ENCODE measurements around the gene FBXO42. TPM values are rescaled to one million over a fixed set of nuclear protein-coding genes. Genes with fewer than 3 reads are reported as not detected.

FBXO42 gene
- total RNA-seq, 3 donors from 2014 or later: 20.3 to 28.5 (median 26.7) TPM

DNA sequence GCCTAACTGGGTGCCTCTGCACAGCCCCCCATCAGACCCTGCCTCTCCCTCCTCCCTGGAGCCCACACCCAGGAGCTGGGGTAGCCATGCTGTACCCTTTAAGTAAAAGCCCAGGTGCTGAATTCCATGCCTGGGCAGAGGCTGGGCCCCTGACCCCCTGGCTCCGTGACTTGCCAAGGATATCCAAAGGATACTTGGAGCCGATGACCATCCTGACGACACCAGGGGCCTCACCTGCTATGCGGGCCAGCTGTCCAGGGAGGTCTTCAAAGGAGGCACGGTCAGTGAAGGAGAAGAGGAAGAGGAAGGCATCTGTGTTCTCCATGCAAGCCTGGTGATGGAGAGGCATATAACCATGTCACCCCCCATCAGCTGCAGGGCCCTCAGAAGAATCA is 120.0 kb downstream of the FBXO42 start:
- intact Hi-C loops (cut with DNase I; ENCODE audit: low total_unique reads): no loop called here
- DNase-seq (ENCODE audit: low spot score in 2 of 2): no peak
- TF ChIP-seq POLR2A (IDR thresholded peaks at IDR 0.05): no peak
- TF ChIP-seq, protein P1, sequence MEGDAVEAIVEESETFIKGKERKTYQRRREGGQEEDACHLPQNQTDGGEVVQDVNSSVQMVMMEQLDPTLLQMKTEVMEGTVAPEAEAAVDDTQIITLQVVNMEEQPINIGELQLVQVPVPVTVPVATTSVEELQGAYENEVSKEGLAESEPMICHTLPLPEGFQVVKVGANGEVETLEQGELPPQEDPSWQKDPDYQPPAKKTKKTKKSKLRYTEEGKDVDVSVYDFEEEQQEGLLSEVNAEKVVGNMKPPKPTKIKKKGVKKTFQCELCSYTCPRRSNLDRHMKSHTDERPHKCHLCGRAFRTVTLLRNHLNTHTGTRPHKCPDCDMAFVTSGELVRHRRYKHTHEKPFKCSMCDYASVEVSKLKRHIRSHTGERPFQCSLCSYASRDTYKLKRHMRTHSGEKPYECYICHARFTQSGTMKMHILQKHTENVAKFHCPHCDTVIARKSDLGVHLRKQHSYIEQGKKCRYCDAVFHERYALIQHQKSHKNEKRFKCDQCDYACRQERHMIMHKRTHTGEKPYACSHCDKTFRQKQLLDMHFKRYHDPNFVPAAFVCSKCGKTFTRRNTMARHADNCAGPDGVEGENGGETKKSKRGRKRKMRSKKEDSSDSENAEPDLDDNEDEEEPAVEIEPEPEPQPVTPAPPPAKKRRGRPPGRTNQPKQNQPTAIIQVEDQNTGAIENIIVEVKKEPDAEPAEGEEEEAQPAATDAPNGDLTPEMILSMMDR (IDR thresholded peaks at IDR 0.05): no peak
- TF ChIP-seq POLR2AphosphoS5 (IDR thresholded peaks at IDR 0.05): no peak
- no peak overlapping the region for H3K4me3 ChIP-seq
- H3K36me3 ChIP-seq: no peaks in the 10 kb centered on the region
- no peaks in the 10 kb centered on the region for H3K9me3 ChIP-seq
- H3K27ac ChIP-seq: no peak overlapping the region
- H3K27me3 ChIP-seq: peaks cover 4 to 6% of the 10 kb centered on the region in 2 donors
- H3K4me1 ChIP-seq: peaks cover 1 to 4% of the 10 kb centered on the region in 2 donors

DNA sequence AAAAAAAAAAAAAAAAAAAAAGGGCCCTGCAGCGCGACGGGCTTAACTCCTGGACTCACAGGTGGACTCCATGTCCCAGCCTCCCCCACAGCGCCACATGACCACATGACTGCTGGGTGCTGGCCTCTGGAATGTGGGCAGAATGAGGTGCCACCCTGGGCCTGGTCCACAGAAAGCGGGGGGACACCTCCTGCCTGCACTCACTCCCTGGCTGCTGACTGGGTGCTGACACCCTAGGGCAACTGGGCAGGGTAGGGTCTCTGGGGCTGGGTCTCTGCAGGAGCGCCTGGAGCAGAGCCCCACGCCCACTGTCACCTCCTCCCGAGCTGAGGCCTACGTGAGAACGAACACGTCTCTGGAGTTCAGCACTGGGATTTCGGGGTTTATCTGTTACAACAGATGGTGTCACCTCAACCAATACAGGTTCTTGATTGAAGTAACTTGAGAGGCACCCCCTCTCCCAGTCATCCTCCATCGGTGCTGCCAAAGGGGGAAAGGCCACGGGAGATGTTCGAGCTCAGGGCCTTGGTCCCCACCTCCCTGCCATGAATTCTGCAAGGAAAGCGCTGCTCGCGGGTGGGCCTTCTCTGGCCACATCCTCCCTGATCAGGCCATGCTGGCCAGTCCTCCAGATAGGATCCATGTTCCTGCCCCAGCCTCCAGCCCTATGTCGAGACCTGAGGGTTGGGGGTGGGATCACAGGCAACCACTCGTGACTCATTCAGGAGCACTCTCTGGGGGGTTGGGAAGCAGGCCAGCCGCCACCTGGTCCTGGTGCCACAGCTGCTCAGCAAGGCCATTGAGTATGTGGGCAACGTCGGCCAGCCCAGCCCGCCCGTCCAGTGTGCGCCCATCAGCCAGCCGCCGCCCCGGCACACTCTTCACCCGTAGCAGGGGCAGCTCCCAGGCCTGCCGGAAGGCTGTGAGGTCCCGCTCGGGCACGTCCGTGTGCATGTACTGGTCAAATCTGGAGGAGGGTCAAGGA is 120.7 kb downstream of the FBXO42 start:
- Histone ChIP-seq H3K27ac (no peak overlapping the region), H3K36me3 (no peaks in the 10 kb centered on the region), H3K27me3 (peaks cover 4 to 7% of the 10 kb centered on the region in 2 donors), H3K4me1 (peaks cover 0 to 4% of the 10 kb centered on the region in 2 donors), H3K4me3 (no peak overlapping the region), H3K9me3 (no peaks in the 10 kb centered on the region)
- DNase-seq (ENCODE audit: low spot score in 2 of 2): no peak
- intact Hi-C loops (cut with DNase I; ENCODE audit: low total_unique reads): no loop called here
- TF ChIP-seq POLR2AphosphoS5 (IDR thresholded peaks at IDR 0.05) (no peak), POLR2A (IDR thresholded peaks at IDR 0.05) (no peak)
- TF ChIP-seq, protein P1 (IDR thresholded peaks at IDR 0.05): no peak

DNA sequence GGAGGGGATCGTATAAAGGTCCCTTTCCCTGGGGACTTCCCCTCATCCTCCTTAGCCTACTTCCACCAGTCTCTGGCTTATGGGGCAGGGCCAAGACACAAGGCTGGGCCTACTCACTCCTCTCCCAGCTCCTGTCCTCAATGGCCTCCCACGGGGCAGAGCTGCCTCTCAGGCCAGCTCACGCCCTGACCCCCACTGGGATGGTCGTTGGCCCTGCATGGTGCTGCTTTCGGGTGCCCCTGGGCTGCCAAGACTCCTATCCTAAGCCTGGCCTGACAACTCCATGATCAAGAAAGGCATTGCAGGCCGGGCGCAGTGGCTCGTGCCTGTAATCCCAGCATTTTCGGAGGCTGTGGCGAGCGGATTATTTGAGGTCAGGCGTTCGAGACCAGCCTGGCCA is 121.5 kb downstream of the FBXO42 start:
- no peak for DNase-seq (ENCODE audit: low spot score in 2 of 2)
- Histone ChIP-seq H3K4me1 (no peaks in the 10 kb centered on the region), H3K27me3 (peaks cover 4 to 7% of the 10 kb centered on the region in 2 donors), H3K4me3 (no peak overlapping the region), H3K9me3 (no peaks in the 10 kb centered on the region), H3K36me3 (no peaks in the 10 kb centered on the region), H3K27ac (no peak overlapping the region)
- TF ChIP-seq POLR2AphosphoS5 (IDR thresholded peaks at IDR 0.05): no peak
- intact Hi-C loops (cut with DNase I; ENCODE audit: low total_unique reads): no loop called here

DNA sequence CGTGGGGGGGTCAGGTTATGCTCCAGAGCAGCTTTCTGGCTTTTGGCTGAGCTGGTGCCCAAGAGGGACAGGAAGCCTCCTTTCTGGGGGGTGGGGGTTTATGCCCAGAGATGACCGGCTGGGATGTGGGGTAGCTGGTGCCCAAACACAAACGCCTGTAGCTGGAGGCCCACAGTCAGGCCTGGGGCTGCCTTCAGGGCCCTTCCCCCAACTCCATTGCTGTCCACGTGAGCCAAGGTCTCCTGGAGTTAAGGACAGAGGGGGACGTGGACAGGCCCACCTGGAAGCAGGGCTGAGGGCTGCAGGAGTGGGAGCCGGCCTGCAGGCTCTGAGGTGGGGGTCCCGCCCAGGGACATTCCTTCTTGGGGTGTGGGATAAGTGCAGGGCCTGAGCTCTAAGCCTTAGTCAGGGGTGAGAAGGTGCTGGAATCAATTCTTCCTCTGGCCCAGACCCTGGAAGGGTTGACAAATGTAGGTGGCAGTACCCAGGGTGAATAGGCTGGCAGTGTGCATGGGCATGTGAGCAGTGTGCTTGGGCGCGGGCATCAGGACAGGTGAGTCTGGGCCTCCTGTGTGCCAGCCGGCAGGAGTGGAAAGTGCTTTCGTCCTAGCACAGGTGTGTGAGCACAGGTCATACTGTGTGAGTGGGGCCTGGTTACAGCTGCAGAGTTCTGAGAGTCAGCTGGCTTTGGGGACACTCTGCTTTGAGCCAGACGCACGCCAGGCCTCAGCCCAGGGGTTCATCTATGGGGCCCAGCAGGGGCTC is 122.1 kb downstream of the FBXO42 start:
- Histone ChIP-seq H3K4me3 (no peak overlapping the region), H3K9me3 (no peaks in the 10 kb centered on the region), H3K4me1 (no peaks in the 10 kb centered on the region), H3K27ac (no peak overlapping the region), H3K36me3 (no peaks in the 10 kb centered on the region), H3K27me3 (peaks cover 4 to 7% of the 10 kb centered on the region in 2 donors)
- intact Hi-C loops (cut with DNase I; ENCODE audit: low total_unique reads): no loop called here
- no peak for TF ChIP-seq POLR2A (IDR thresholded peaks at IDR 0.05)
- no peak for DNase-seq (ENCODE audit: low spot score in 2 of 2)

DNA sequence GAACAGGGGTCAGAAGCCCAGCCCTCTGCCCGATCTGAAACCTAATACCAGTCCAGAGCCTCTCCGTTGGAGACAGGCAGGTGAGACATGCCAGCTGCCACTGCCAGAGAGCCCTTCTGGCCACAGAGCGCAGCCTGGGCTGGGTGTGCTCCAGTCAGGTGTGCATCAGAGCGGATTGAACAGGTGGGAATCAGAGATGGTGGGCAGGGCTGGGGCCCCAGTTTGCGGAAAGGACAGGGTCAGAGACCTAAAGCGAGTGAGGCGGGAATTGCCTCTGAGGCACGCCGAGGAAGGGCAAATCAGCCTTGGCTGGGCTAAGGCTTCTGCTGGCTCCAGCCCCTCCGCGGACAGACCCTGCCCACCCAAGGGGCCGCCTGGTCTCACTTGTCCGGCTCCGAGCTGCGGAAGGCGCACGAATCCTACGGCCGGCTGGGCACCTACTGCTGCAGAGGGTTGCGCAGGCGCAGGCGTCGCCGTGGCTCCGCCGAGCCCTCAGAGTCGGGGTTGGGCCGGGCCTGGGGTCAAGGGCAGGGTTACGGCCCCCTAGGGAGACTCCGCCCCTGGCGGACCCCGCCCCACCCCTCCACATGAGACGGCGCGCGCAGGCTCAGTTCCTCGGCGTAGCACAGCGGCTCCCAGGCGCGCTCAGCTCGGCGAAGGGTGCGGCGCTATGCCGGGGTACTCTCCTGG is 125.6 kb downstream of the FBXO42 start:
- DNase-seq (ENCODE audit: low spot score in 2 of 2): no peak

More for the DNA sequence above, 125.6 kb downstream of the FBXO42 start:
- Histone ChIP-seq H3K9me3 (no peaks in the 10 kb centered on the region), H3K4me3 (peak overlapping the region in 1 of 3 donors; percentile 47), H3K27ac (no peak overlapping the region), H3K4me1 (no peaks in the 10 kb centered on the region), H3K36me3 (no peaks in the 10 kb centered on the region), H3K27me3 (peaks cover 4 to 7% of the 10 kb centered on the region in 2 donors)
- TF ChIP-seq, protein P1 (IDR thresholded peaks at IDR 0.05): no peak
- TF ChIP-seq POLR2AphosphoS5 (IDR thresholded peaks at IDR 0.05) (no peak), POLR2A (IDR thresholded peaks at IDR 0.05) (no peak)
- intact Hi-C loops (cut with DNase I; ENCODE audit: low total_unique reads): no loop called here

Measured in breast epithelium (tissue), 4 donors.